Measurements from ENCODE around the gene NPTXR.

- TF ChIP-seq CTCF (IDR thresholded peaks at IDR 0.05) = no peak
- TF ChIP-seq TEAD1 (CRISPR knock-in tag; IDR thresholded peaks at IDR 0.05) = no peak
- no peak for TF ChIP-seq ZNF219 (CRISPR knock-in tag; IDR thresholded peaks at IDR 0.05; ENCODE audit: borderline replicate concordance)
- TF ChIP-seq NFE2L1 (CRISPR knock-in tag; IDR thresholded peaks at IDR 0.05) = no peak
- TF ChIP-seq FOXP1 (CRISPR knock-in tag; IDR thresholded peaks at IDR 0.05; ENCODE audit: borderline replicate concordance) = no peak
- no peak for TF ChIP-seq STAT6 (CRISPR knock-in tag; conservative IDR thresholded peaks at IDR 0.05; ENCODE audit: low read depth)
Measured at GRCh38 chr22:38784856-38785255, 59.0 kb downstream of the NPTXR start.

Measured in WTC11 (cell line).